Right lobe of liver (tissue), 6 donors: ENCODE data around the gene DAPK2. TPM values are rescaled to one million over a fixed set of nuclear protein-coding genes. Genes with fewer than 3 reads are reported as not detected.

Experiments
- ATAC-seq, 4 donors: fragments of 200-7000 bp; cut with Tn5 transposase; one replicate each; pipeline ENCODE4 v1.9.1; 2020; ENCODE audit warnings: mild to moderate bottlenecking in 4 of 4, moderate library complexity in 4 of 4
- DNase-seq, 3 donors: peaks; one replicate each; pipeline ENCODE4 v3.0.0-alpha.2; 2020
- H3K27ac ChIP-seq, 3 donors: fragments of 200-600 bp; one replicate each; pipeline ENCODE4 v1.8.0; 2022
- H3K27me3 ChIP-seq, 2 donors: fragments of 200-600 bp; one replicate each; pipeline ENCODE4 v1.8.0; 2022
- H3K36me3 ChIP-seq, 4 donors: fragments of 200-600 bp; sonication (generic) in 1 of 4; one replicate each; pipeline versions ENCODE4 v1.5.1 to v1.8.0; 2017 to 2022; ENCODE audit warnings: control low read depth in 1 of 4
- H3K4me1 ChIP-seq, 4 donors: fragments of 200-600 bp; sonication (generic) in 1 of 4; one replicate each; pipeline versions ENCODE4 v1.5.1 to v1.8.0; 2017 to 2022; ENCODE audit warnings: control low read depth in 1 of 4
- H3K4me3 ChIP-seq, 3 donors: fragments of 200-600 bp; one replicate each; pipeline ENCODE4 v1.8.0; 2022
- H3K9me3 ChIP-seq, 4 donors: fragments of 200-600 bp; sonication (generic) in 1 of 4; one replicate each; pipeline versions ENCODE4 v1.5.1 to v1.8.0; 2017 to 2022; ENCODE audit warnings: control low read depth in 1 of 4
- POLR2A ChIP-seq: fragments of 450-650 bp; IDR thresholded peaks from one replicate; pipeline ENCODE4 v1.6.1; 2017; ENCODE audit warnings: antibody characterized with exemption, mild to moderate bottlenecking
- WGBS: methylation state at CpG from one replicate; pipeline ENCODE4 v1.1.6; 2018; ENCODE audit warnings: low coverage, low lambda C conversion rate; ENCODE audit not compliant: insufficient coverage; ENCODE audit errors: missing lambda C conversion rate; 5-methylcytosine and 5-hydroxymethylcytosine counted together
- intact Hi-C, 2 donors: fragments of 100-400 bp; cut with DNase I; formaldehyde crosslinking; loops; one replicate each; pipeline versions ENCODE4 v1.11.2 to v1.14.1; 2022
- total RNA-seq, 6 experiments: library from RNA; depleted of rRNA in 2 of 6; stranded (reverse); fragments of >200 nt in 2 of 6; fragmentation: NEBNext Ultra II Directional in 3 of 6; extraction: Animal tissue kit (Norgen Biotek cat#: 25700) in 3 of 6; gene quantifications; one replicate each; pipeline versions ENCODE4 v1.1.0 to v1.2.4, GENCODE V29; 2016 to 2023
- TF ChIP-seq, protein P1 (sequence below), 4 donors: fragments of 200-600 bp in 3 of 4; fragments of 450-650 bp in 1 of 4; IDR thresholded peaks; one replicate each; pipeline versions ENCODE4 v1.5.1 to v1.8.0; 2016 to 2022; ENCODE audit warnings: antibody characterized with exemption in 4 of 4, mild to moderate bottlenecking in 2 of 4
- donor health status: DM: no; HTN: yes; CAD: no.
- donor health status: DM: no; HTN: no; CAD: no.
- donor health status: DM: no; HTN: no; CAD: no.
- donor health status: DM: no; HTN: yes; CAD: no.
- donor health status: DM: no; HTN: yes; CAD: no.

Gene DAPK2
- total RNA-seq, 6 experiments from 2014 or later, result 1.5 to 11.5 (median 4.7) TPM

DNA sequence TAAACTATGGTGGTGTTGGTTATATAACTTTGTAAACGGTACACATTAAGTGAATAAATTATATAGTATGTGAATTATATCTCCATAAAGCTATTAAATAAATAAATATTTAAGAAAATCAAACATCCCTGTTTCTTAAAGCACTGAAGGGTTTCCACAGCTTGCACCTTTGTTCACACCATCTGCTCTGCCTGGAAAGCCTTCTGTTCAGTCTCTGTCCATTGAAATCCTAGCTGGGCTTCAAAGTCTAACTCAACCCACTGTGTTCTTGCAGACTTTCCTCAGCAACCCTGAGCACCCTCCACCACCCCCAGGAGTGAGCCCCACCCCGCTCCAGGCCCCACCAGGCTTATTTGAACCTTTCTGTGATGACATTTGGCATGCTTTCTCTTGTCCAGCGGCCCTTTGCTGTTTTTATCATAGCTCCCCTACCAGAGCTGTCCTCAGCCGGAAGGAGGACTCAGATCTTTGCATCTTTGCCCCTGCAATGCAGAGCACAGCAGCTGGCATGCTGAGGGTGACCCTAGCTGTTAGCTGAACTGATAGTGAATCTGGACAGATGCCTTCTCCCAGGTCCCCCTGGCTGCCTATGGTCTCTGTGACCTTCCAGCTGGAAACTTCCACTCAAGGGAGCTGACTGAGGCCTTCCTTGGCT is 105.2 kb downstream of the DAPK2 start:
- ATAC-seq (no peak), DNase-seq (peak in 1 of 3 donors; percentile 40)
- H3K4me3 ChIP-seq, result no peak overlapping the region
- intact Hi-C loops, result loop anchor here in 1 of 2 donors (10.0 kb wide), 1 partner anchor 46 kb away; no protein-coding TSS in a partner anchor
- H3K9me3 ChIP-seq, result no peaks in the 10 kb centered on the region
- peak overlapping the region; percentile 8 to 37 (median 36) for H3K27ac ChIP-seq
- peaks cover 0 to 5% (median 0%) of the 10 kb centered on the region in 4 donors for H3K4me1 ChIP-seq
- 52% methylated on average over 3 of the region's 4 CpGs for WGBS
- TF ChIP-seq POLR2A, result no peak
- TF ChIP-seq, protein P1, sequence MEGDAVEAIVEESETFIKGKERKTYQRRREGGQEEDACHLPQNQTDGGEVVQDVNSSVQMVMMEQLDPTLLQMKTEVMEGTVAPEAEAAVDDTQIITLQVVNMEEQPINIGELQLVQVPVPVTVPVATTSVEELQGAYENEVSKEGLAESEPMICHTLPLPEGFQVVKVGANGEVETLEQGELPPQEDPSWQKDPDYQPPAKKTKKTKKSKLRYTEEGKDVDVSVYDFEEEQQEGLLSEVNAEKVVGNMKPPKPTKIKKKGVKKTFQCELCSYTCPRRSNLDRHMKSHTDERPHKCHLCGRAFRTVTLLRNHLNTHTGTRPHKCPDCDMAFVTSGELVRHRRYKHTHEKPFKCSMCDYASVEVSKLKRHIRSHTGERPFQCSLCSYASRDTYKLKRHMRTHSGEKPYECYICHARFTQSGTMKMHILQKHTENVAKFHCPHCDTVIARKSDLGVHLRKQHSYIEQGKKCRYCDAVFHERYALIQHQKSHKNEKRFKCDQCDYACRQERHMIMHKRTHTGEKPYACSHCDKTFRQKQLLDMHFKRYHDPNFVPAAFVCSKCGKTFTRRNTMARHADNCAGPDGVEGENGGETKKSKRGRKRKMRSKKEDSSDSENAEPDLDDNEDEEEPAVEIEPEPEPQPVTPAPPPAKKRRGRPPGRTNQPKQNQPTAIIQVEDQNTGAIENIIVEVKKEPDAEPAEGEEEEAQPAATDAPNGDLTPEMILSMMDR (IDR thresholded peaks at IDR 0.05), result no peak
- no peaks in the 10 kb centered on the region for H3K36me3 ChIP-seq
- no peaks in the 10 kb centered on the region for H3K27me3 ChIP-seq

DNA sequence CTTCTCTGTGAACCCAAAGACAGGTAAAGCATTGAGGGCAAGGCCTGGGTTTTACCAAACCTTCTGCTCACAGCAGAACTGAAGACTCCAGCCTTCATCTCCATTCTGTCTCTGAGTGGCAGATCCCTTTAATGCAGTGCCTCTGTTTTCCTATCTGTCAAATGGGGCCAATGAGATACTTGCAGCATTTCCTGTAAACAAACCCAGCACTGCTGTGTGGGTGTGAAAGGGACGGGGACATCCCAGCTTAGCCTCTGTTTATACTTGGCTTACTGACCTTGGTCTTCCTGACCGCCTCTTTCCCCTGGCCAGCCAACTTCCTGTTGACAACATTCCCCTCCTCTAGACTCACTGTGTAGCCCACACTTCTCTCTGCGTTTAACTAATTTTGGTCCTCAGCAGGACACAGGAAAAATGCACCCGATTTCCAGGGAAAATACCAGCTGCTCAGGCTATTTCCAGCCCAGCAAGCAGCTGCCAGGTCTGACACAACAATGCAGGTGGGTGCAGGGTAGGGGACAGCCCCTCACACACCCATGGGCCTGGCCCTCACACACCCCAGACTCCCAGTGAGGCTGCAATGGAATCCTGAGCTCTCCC is 106.7 kb downstream of the DAPK2 start:
- Histone ChIP-seq H3K27ac (peak overlapping the region; percentile 37 to 60 (median 50)), H3K4me3 (no peak overlapping the region), H3K4me1 (no peaks in the 10 kb centered on the region), H3K36me3 (no peaks in the 10 kb centered on the region), H3K27me3 (no peaks in the 10 kb centered on the region), H3K9me3 (no peaks in the 10 kb centered on the region)
- intact Hi-C loops, result loop anchor here in 1 of 2 donors (10.0 kb wide), 1 partner anchor 45 kb away; no protein-coding TSS in a partner anchor
- DNase-seq (peak in 1 of 3 donors; percentile 60), ATAC-seq (peak; percentile 83 to 96 (median 90))
- no peak for TF ChIP-seq POLR2A
- TF ChIP-seq, protein P1 (IDR thresholded peaks at IDR 0.05), result no peak
- 8% methylated on average over 2 of the region's 4 CpGs for WGBS

DNA sequence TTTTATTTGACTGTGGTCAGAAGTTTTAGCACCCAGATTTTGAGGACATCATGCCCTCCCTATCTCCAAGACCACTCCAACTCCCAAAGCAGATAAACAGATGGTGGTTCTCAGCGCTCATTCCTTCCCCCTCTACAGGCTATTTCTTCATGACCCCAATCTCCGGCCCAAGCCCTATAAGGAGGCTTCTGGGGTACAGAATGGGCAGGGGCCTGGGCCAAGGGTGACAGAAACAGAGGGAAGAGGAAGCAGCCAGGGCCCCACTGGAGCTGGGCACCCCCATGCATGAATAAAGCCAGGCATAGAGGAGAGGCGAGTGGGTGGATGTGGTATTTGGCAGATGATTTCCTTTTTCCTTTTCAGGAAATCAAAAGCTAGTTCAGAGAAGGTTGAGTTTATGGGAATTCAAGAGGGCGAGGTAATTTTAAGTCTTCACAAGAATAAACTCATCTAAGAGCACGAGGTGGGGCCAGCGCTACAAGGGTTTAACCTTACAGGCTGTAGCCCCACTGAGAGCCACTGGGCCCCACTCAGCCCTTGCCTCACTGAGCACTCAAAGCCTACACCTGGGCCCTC is 107.7 kb downstream of the DAPK2 start:
- Histone ChIP-seq H3K9me3 (no peaks in the 10 kb centered on the region), H3K27me3 (no peaks in the 10 kb centered on the region), H3K4me1 (no peaks in the 10 kb centered on the region), H3K4me3 (no peak overlapping the region), H3K36me3 (no peaks in the 10 kb centered on the region), H3K27ac (peak overlapping the region in 2 of 3 donors; percentile 1 to 42)
- WGBS, result 62% methylated on average over 4 of the region's 6 CpGs
- ATAC-seq, result peak in 1 of 4 donors; percentile 5
- DNase-seq, result no peak
- intact Hi-C loops, result no loop called here
- TF ChIP-seq POLR2A, result no peak
- TF ChIP-seq, protein P1 (IDR thresholded peaks at IDR 0.05), result no peak

DNA sequence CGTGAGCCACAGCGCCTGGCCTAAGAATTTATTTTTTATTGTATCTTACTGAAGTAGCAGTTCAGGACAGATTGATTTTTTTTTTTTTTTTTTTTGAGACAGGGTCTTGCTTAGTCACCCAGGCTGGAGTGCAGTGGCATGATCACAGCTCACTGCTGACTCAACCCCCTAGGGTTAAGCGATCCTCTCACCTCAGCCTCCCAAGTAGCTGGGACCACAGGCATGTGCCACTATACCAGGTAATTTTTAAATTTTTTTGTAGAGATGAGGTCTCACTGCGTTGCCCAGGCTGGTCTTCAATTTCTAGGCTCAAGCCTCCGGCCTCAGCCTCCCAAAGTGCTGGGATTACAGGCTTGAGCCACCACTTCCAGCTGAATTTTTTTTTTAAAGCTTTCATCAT is 112.8 kb downstream of the DAPK2 start:
- ATAC-seq (peak in 1 of 4 donors; percentile 34), DNase-seq (no peak)
- no peaks in the 10 kb centered on the region for H3K4me1 ChIP-seq
- H3K9me3 ChIP-seq, result no peaks in the 10 kb centered on the region
- 97% methylated on average over 5 of the region's 5 CpGs for WGBS
- intact Hi-C loops, result no loop called here
- TF ChIP-seq, protein P1 (IDR thresholded peaks at IDR 0.05), result no peak
- TF ChIP-seq POLR2A, result no peak
- no peak overlapping the region for H3K4me3 ChIP-seq
- H3K27ac ChIP-seq, result no peak overlapping the region
- no peaks in the 10 kb centered on the region for H3K36me3 ChIP-seq
- H3K27me3 ChIP-seq, result no peaks in the 10 kb centered on the region
